AG09319 (cell line): ENCODE data around the gene RNF224.

Experiments used
- DNase-seq: peaks from one replicate; pipeline ENCODE4 v3.0.0-alpha.2; 2010; ENCODE audit warnings: low read depth; ENCODE audit errors: extremely low read depth
- CTCF ChIP-seq: IDR thresholded peaks from 2 replicates; pipeline ENCODE4 v1.5.1; 2011; ENCODE audit warnings: low read depth, mild to moderate bottlenecking, inconsistent platforms, low read length, moderate library complexity

RNF224 gene

DNA sequence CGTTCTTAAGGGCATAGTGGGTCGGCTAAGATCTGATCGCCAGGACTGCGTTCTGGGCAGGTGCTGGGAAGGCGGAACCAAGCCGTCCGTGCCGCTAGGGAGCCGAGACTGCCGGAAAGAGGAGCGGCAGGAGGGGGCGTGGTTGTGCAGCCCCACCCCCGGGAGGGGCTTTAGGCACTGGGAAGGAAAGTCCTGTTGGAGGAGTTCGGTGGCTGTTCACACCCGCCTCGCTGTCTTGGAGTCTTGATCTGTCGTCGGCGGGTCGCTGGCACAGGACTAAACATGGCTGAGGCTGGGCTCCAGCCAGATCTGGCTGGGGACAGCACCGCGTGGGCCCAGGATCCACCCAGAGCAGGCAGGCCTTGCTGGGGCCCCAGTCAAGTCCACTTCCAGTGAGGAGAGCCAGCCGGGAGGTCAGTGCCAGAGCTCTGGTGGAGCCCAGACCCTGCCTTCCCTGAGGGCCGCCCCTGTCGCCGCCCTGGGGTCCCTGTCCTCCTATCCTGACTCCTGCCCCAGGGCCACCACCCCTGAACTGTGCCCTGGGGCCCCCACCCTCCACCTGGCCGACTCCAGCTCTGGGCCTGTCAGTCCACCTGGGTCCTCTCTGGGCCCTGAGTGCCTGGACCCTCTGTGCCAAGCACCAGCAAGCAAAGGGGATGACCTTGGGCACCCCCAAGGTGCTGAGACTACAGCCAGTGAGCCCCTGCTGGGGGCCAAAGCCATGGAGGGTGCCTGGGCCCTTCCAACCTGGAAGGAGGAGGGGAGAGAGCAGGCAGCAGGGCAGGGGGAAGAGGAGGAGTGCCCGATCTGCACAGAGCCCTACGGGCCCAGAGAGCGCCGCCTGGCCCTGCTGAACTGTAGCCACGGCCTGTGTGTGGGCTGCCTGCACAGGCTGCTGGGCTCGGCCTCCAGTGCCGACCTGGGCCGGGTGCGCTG lies 9.8 kb upstream of the RNF224 start:
- no peak for TF ChIP-seq CTCF
- no peak for DNase-seq

DNA sequence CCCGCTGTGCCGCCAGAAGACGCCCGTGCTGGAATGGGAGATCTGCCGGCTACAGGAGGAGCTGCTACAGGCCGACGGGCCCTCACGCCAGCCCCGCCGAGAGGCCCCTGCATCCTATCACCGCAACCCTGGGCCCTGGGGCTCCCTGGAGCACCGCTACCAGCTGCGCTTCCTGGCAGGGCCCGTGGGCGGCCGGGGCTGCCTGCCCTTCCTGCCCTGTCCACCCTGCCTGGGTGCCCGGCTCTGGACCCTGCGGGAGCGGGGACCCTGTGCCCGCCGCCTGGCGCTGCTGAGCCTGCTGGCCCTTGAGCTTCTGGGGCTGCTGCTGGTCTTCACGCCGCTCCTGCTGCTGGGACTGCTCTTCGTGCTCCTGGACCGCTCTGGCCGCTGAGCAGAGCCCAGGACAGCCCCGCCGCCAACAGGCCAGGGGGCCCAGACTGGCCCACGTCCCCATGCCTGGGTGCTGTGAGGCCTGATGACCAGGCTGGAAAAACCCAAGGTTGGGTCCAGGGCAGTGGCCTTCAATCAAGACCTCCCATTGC lies 9.0 kb upstream of the RNF224 start:
- no peak for DNase-seq
- TF ChIP-seq CTCF, result no peak

- no peak for TF ChIP-seq CTCF
- no peak for DNase-seq
These were observed 8.5 kb upstream of the RNF224 start for GRCh38 chr9:137218754-137219271.

GRCh38 chr9:137219757-137220316 lies 7.5 kb upstream of the RNF224 start:
- TF ChIP-seq CTCF, result no peak
- no peak for DNase-seq

DNA sequence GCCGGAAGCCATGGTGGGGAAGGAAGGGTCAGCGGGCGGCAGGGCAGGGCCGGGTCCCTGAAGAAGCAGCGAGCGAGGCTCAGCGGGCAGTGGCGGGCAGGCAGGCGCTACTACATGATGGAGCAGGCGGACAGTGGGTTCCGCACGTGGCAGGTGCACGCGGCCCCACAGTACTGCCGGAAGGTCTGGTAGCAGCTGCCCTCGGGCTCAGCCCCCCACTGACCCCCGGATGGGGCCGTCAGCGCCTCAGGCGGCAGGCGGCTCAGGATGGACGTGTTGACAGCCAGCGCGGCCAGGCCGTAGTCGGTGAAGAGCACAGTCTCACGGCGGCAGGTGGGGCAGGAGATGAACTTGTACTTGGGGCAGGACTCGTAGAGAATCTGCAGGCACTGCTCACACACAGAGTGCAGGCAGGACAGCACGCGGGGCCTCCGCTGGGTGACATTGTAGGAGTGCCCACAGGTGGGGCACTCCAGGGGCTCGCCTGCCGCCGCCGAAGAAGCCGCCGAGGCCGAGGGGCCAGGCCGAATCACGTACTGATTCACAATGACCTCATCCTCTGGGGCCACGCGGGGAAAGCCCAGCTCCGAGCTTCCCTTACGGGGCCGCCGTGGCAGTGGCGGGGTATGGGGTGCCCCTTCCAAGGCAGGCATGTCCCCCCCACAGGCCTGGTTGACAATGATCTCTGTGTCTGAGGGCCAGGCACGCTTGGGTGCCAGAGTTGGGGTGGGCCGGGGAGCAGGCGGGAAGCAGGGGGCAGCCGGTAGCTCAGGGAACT lies 6.8 kb upstream of the RNF224 start:
- TF ChIP-seq CTCF, result no peak
- no peak for DNase-seq

DNA sequence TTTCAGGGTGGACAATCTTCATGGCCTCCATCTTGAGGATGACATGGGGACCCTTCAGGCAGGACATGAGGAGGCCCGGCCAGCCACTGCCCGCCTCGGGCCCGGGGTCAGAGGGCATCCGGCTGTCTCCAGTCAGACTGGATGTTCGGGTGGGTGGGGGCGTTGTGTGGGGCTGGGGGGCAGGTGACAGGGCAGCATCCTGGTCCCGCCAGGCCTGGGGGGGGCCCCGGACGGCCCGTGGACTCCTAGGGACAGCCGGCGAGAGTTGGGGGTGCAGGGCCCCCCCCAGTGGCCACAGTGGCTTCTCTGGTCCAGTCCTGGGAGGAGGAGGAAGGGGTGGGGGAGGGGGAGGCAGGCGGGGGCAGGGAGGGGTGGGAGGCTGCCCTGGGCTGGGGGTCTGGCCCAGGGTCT lies 6.2 kb upstream of the RNF224 start:
- DNase-seq, result no peak
- TF ChIP-seq CTCF, result no peak
